DMS153 (cell line): ENCODE results near the gene ZYG11B.
"Not testable (repeated sequence)": the region's sequence is repeated elsewhere in the genome, so short reads cannot be mapped to it uniquely, and the experiment has no call there.

Source experiments
- DNase-seq: peaks from one replicate; lab custom pipeline; 2025; lab: John Stamatoyannopoulos, UW

Gene ZYG11B

DNA sequence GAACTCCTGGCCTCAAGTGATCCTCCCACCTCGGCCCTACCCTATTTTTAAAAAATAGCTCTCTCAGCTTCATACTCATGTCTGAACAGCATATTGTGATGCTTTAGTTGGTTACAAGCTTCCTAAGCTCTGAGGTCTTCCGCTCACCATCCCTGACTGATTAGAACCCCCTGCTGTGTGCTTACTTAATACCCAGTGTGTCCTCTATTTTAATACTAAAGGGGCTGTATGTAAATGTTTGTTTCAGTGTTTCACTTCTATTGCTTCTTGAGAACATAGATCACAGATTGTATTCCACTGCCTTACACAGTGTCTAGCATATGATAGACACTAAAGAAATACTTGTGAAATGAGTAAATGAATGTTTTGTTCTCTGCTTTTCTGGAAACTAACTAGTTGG, 29.8 kb downstream of the ZYG11B start:
- no peak for DNase-seq

DNA sequence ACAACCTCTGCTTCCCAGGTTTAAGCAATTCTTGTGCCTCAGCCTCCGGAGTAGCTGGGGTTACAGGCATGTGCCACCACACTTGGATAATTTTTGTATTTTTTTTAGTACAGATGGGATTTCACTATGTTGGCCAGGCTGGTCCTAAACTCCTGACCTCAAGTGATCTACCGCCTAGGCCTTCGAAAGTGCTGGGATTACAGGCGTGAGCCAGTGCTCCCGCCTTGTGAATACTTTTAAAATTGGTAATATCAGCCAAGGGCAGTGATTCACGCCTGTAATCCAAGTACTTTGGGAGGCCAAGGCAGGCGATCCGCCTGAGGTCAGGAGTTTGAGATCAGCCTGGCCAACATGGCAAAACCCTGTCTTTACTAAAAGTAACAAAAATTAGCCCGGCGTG, 33.7 kb downstream of the ZYG11B start:
- no peak for DNase-seq

DNA sequence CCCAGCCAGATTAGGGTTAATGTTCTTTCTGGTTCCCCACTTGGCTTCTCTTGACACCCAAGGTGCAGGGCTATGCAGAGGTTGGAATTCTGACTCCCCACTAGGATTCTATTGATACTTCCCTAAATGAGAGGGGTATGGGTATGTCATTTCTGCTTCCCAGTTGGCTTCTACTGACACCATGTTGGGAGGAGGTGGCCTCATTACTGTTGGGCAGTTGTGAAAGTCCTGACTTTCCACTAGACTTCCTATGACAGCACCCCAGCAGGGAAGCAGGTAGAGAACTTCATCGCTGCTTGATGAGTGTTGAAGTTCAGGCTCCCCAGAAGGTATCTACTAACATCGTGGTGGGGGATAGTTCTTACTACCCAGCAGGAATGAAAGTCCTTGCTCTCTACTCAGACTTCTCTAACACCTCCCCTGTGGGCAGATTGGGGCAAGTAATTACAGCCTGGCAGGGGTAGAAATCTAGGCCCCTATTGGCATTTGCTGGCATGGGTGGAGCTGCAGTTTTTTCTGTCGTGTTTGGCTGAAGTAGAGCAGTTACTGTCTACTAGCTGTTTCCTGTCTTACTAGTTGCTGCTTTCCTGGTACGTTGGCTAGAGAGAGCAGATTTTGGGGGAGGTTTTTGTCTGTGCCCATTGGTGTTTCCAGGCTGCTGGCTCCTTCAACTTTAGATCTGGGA, 41.5 kb downstream of the ZYG11B start:
- no peak for DNase-seq

DNA sequence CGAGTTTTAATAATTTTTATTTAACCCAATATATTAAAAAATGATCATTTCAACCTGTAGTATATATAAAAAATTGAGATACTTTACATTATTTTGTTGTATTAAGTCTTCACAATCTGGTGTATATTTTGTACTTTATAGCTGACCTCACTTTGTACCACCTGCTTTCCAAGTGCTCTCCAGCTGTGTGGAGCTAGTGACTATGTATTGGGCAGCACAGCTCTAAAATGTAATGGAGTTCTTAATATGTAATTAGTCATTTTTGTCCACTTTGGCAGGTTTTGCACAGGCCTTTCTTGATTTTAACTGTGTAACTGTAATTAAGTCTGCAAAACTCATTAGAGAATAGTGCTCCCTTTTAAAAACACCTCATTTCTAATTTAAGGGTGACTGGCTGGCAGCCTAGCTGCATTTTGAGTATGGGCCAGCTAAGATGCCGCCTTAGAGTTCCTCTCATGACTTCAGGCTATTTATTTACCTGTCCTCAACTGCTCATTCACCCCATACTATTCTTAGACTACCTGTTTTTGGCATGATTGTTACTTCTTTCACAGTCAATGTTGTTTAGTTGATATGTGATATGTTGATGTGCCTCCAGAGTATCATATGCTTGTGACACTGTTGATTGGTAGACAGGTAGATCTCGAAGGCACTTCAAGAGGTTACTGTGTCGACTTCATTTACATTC, 43.2 kb downstream of the ZYG11B start:
- no peak for DNase-seq

DNA sequence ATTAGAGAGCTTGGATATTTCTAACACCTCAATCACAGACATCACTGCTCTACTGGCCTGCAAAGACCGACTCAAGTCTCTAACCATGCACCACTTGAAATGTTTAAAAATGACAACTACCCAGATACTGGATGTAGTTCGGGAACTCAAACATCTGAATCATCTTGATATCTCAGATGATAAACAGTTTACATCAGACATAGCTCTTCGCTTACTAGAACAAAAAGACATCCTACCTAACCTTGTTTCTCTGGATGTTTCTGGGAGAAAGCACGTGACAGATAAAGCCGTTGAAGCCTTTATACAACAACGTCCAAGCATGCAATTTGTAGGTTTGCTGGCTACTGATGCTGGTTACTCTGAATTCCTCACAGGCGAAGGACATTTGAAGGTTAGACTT, 45.1 kb downstream of the ZYG11B start:
- no peak for DNase-seq

DNA sequence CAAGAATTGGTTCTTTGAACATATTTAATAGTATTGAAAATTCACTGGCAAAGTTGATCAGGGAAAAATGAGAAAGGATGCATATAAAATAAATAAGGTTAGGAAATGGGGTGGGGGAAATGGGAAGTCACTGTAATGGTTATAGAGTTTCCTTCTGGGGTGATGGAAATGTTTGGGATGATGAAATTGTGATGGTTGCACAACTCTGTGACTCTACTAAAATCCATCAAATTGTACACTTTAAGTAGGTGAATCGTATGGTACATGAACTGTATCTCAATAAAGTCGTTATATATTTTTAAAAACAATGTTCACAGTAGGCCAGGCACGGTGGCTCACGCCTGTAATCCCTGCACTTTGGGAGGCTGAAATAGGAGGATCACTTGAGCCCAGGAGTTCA, 59.9 kb downstream of the ZYG11B start:
- DNase-seq: no peak

DNA sequence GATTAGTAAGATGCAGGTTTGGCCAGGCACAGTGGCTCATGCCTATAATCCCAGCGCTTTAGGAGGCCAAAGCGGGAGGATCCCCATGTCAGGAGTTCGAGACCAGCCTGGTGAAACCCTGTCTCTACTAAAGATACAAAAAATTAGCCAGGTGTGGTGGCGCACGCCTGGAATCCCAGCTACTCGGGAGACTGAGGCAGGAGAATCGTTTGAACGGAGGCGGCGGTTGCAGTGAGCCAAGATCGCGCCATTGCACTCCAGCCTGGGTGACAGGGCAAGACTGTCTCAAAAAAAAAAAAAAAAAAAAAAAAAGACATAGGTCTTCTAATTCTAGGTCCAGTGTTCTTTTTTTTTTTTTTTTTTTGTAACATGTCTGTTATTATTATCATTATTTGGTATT, 64.2 kb downstream of the ZYG11B start:
- not testable (repeated sequence) for DNase-seq

DNA sequence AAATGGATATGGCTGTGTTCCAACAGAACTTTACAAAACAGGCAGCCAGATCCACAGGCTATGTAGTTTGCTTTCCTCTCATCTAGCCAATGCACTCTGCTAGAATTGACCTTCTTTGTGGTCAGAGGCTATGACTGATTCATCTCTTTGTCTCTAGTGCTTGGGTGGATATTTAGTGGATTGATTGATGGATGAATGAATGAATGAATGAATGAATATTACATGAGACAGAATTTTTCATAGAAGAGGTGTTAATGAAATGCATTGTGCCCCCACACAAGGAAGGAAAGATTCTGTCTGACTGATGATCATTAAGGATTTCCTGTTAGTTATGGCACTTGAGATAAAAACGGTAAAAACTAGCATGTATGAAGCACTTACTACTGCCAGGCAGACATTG, 65.8 kb downstream of the ZYG11B start:
- DNase-seq: peak; percentile 76

DNA sequence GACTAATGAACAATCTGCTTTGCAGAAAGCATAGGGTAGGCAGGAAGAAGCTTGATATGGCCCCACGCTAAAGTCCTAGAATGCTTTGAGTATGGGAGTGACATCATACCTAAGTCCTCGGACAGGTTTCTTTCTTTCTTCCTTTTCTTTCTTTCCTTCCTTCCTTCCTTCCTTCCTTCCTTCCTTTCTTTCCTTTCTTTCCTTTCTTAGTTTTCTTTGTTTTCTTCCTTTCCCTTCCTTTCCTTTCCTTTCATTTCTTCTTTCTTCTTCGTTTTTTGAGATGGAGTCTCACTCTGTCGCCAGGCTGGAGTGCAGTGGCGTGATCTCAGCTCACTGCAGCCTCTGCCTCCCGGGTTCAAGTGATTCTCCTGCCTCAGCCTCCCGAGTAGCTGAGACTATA, 67.5 kb downstream of the ZYG11B start:
- not testable (repeated sequence) for DNase-seq

DNA sequence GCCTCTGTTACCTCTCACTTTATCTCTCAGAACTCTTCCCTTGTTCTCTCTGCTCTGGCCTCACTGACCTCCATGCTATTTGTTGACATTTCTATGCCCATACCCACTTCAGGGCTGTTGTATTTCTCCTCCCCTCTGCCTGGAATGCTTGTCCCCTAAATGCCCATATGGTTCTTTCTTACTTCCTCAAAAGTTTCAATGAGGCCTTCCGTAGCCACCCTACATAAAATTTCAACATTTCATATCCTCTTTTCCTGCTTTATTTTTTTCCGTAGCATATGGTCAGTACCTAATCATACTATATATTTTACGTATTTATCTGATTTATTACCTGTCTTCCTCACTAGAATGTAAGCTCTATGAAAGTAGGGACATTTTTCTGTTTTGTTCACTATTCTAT, 69.2 kb downstream of the ZYG11B start:
- DNase-seq: no peak

DNA sequence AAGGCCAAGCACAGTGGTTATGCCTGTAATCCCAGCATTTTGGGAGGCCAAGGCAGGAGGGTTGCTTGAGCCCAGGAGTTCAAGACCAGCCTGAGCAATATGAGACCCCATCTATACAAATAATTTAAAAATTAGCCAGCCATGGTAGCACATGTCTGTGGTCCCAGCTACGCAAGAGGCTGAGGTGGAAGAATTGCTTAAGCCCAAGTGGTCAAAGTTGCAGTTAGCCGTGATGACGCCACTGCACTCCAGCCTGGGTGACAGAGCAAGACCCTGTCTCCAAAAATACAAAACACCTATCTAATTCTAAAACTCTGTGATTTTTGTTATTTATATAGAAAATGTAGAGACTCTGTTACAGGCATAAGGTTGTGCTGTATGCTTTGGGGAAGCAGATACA, 72.1 kb downstream of the ZYG11B start:
- DNase-seq: no peak

DNA sequence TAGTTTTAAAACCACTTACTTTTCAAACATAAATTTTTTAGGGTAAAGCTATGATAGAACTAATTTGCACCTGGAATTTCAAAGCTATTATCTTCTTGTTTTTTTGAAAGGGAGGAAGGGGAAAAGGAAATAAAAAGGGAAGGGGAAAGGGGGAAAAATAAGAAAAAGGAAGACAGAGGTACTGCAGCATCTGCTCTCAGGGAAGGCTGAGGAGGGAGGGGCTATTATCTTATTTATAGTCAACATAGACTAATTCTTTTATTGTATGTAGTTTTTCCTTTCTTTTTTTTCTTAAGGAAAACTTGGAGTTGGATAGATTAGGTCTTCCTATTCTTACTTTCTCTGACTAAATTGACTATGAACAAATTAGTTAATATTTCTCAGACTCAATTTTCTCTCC, 74.8 kb downstream of the ZYG11B start:
- DNase-seq: no peak

DNA sequence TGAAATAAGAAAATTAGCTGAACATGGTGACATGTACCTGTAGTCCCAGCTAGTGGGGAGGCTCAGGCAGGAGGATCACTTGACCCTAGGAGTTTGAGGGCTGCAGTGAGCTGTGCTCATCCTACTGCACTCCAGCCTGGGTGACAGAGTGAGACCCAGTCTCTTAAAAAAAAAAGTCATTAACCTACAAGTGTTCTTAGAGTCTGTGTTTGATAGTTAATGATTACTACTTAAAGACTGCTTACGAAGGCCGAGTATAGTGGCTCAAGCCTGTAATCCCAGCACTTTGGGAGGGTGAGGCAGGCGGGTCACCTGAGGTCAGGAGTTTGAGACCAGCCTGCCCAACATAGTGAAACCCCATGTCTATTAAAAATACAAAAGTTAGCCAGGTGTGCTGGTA, 77.8 kb downstream of the ZYG11B start:
- not testable (repeated sequence) for DNase-seq

DNA sequence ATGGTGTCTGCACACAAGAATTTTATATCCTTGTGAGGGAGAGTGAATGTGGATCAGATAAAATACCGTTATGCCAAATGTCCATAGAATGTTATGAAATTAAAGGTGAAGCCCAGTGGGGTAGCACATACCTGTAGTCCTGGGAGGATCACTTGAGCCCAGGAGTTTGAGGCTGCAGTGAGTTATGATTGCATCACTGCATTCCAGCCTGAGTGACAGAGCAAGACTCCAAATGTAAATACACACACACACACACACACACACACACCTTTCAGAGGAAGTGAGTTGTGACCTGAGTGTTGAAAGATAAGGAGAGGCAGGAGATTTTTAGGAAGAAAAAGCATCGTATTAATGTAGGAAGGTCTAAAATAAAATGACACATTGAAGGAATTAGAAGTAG, 88.2 kb downstream of the ZYG11B start:
- no peak for DNase-seq

DNA sequence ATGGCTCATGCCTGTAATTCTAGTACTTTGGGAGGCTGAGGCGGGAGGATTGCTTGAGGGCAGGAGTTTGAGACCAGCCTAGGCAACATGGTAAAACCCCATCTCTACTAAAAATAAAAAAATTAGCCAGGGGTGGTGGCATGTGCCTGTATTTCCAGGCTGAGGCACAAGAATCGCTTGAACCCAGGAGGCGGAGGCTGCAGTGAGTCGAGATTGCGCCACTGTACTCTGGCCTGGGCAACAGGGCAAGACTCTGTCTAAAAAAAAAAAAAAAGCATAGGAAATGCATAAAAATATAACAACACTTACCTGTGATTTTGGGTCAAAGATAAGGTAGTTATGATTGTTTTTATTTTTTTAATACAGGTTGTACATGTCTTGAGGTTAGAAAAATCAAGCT, 94.6 kb downstream of the ZYG11B start:
- not testable (repeated sequence) for DNase-seq

DNA sequence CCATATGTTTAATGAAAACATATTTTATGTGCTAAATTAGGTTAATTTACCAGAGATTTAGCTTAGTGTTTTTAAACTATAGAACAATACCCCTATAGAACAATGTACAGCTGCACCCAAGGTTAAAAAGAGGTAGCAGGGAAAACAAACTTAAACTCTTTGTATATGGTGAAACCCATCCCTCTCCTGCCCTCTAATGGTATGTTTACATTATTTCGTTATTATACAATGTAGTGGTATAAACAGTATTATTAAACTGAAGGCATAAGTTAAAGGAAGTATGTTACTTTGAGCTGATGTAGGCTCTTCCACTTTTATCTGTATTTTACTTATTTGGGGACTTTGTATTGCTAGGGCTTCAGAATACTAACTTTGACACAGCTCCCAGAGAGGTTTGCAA, 99.6 kb downstream of the ZYG11B start:
- DNase-seq: no peak

DNA sequence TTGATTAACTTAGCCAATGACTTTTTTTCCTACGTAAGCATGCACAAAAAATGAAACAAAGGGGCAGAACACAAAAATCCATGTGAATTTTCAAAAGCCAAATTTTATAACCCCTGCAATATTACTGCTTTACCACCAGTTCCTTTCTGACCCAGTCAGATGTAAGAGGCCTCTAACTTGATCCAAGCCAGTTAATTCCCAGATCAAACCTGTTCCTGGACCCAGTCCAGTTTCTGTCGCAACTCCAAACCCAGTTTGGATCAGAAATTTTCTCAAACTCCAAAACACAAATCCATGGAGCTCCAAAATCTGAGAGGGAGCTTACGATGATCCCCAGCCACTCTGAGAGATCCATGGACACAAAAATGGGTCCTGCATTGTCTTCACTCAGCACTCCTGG, 108.5 kb downstream of the ZYG11B start:
- no peak for DNase-seq

DNA sequence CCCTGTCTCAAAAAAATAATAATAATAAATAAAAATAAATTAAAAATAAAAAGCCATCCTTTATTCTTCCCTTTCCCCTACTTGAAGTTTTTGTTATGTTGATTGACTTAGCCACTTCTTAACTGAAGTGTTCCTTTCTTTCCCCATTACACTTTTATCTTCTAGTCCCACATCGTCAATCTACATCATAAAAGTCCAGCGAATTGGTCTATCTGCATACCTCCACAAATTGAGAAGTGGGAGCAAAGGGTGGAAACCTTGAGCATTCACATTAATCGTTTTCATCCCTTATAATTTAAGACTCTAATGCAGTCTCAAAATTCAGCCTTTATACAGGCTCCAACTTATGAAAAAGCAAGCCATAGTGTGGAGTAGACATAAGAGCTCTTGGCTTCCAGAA, 109.8 kb downstream of the ZYG11B start:
- no peak for DNase-seq

DNA sequence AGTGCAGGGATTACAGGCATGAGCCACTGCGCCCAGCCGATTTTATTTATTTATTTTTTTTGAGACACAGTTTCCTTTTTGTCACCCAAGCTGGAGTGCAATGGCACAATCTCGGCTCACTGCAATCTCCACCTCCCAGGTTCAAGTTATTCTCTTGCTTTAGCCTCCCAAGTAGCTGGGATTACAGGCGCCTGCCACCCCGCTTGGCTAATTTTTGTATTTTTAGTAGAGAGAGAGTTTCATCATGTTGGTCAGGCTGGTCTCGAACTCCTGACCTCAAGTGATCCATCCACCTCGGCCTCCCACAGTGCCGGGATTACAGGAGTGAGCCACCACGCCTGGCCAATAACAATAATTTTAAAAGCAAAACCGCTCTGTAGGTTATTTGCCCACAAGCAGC, 112.9 kb downstream of the ZYG11B start:
- DNase-seq: not testable (repeated sequence)

DNA sequence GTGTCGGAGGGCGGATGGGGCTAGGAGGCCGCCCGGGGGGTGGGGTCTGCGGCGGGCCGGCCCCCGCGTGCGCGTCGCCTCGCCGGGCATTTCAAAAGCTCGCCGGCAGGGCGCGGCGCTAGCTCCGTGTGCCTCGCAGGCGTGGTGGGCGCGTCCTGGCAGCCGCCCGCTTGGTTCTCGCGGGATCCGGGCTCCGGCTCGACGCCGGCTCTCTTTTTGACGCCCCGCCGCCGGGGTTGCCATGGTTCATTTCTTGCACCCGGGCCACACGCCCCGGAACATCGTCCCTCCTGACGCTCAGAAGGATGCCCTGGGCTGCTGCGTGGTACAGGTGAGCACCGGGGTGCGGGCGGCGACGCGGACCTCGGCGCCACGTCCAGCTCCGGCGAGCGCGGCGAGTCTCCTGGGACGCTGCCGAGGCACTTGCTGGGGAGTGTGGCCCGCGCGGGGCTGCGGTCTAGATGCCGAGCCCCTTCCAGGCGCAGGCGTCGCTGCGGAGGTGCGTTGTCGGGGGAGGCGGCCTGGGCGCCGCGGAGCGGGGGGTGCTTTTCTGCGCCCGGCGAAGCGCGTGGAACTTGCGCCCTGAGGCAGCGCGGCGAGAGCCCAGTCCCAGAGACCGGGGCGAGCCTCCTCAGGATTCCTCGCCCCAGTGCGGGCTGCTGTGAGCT, 116.5 kb downstream of the ZYG11B start, which contains the start of gene ZYG11A:
Gene ZYG11A, plus strand, starts transcription at position 118 of the 668 bp plus-strand sequence. Its CDS starts 124 bp downstream, at position 242.
- peak; percentile 81 for DNase-seq

DNA sequence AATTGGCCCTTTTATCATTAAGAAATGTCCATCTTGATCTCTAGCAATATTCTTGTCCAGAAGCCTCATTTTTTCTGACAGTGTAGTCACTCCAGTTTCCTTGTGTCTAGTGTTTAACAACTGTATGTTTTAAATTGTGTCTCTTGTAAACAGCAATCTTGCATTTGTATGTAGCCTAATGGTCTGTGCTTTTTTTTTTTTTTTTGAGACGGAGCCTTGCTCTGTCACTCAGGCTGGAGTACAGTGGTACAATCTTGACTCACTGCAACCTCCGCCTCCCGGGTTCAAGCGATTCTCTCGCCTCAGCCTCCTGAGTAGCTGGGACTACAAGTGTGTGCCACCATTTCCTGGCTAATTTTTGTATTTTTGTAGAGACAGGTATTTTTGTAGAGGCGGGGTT, 118.9 kb downstream of the ZYG11B start:
- DNase-seq: not testable (repeated sequence)

DNA sequence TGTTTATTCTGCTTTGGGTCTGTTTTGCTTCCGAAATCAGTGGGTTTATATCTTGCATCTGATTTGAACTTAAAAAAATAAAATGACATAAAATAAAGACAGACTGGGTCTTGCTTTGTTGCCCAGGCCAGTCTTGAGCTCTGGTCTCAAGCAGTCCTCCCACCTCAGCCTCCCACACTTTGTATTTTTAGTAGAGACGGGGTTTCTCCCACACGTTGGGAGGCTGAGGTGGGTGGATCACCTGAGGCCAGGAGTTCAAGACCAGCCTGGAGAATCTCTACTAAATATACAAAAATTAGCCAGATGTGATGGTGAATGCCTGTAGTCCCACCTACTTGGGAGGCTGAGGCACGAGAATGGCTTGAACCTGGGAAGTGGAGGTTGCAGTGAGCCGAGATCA, 122.2 kb downstream of the ZYG11B start:
- DNase-seq: no peak

DNA sequence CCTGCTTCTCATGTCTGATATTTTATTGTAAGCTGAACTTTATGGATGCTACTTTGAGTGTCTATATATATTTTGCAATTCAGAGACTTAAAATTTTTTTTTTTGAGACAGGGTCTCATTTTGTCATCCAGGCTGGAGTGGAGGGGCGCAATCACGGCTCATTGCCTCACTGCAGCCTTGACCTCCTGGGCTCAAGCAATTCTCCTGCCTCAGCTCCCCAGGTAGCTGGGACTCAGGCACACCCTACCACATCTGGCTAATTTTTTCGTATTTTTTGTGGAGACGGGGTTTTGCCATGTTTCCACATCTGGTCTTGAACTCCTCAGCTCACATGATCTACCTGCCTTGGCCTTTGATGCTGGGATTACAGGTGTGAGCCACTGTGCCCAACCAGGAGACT, 124.7 kb downstream of the ZYG11B start:
- DNase-seq: no peak
